HG03469 (cell line): Measurements from ENCODE around the gene MARK3.

Experiments used
- ATAC-seq: cut with Tn5 transposase; IDR thresholded peaks from one replicate; pipeline ENCODE4 v1.9.1; 2021; ENCODE audit warnings: mild to moderate bottlenecking, moderate library complexity, moderate number of reproducible peaks; ENCODE audit not compliant: unreplicated experiment

The MARK3 gene

DNA sequence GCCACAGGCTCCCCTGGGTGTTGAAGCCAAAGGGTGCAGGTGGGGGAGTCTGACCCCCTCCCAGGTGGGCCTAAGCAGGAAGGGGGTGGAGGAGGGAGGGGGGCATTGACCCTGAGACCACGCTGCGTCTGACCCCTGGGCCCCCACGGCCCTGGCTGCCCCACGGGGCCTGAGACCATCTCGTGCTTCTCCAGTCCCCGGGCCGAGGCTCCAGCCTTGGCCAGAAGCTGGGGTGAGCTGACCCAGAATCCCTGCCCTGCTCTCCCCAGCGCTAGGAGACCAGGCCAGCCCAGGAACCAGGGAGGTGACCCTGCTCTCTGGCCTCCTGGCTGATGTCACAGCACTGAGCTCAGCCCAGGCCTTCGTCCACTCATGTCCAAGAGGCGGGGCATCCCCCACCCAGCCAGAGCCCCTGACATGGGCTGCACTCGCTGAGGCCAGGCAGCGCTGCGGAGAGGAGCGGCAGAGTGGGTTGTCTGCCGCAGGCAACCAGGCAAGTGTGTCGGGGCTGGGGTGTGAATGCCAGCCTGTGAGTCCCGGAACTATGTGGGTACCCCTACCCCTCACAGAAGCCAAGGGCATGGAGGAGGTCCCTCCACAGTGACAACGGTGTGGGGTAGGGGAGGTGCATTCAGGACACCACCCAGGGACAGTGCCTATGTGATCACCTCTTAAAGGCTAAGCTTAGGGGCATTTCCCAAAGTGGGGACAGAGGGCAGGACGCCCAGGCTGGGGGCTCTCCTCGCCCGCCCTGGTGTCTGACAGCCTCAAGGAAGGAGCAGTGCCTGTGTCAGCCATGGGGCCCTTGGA lies 150.1 kb downstream of the MARK3 start:
- ATAC-seq: no peak

DNA sequence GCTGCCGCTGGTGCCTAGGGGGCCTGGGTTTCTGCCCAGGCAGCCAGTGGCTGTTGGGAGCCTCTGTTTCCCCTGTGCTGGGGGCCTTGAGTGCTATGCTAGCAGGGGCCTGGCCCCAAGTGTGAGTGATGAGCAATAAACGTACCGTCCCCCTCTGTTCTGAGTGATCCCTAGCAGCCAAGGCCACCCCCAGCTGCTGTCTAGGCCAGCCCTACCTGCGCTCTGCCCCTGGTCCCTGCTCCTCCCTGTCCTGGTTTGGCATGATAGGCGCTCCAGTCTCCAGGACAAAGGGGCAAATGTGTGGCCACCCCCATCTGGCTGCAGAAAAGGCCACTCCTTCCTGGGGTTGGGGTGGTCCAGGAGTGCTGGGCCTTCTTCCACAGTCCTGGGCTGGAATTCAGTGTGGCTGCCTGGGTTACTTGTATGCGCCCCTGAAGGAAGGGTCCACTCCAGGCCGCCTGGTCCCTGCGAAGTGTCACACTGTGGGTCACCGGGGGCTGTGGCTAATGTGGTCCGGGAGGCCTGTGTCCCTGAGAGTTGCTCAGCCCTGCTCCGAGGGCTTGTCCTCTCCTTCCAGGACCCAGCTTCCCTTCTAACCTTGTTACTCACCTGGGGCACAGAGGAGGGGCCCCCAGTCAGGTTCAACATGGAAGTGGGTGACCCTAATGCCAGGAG lies 150.8 kb downstream of the MARK3 start:
- ATAC-seq: no peak

DNA sequence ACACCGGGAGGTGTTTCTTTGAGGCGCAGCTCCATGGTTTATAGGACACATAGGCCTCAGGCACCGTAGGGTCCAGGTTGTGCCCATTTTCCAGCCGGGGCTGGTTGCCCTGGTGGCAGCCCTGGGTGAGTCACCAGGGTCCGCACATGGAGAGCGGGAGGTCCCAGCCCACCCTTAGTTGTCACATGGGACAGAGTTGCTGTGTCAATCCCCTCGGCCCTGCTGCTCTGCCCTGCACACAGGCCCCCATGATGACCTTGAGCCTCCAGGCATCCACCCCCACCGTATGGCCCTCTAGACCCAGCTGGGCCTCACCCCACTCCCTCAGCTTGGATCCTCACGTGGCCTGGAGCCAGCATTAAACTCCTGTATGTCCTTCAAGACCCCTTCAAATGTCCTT lies 151.5 kb downstream of the MARK3 start:
- no peak for ATAC-seq

DNA sequence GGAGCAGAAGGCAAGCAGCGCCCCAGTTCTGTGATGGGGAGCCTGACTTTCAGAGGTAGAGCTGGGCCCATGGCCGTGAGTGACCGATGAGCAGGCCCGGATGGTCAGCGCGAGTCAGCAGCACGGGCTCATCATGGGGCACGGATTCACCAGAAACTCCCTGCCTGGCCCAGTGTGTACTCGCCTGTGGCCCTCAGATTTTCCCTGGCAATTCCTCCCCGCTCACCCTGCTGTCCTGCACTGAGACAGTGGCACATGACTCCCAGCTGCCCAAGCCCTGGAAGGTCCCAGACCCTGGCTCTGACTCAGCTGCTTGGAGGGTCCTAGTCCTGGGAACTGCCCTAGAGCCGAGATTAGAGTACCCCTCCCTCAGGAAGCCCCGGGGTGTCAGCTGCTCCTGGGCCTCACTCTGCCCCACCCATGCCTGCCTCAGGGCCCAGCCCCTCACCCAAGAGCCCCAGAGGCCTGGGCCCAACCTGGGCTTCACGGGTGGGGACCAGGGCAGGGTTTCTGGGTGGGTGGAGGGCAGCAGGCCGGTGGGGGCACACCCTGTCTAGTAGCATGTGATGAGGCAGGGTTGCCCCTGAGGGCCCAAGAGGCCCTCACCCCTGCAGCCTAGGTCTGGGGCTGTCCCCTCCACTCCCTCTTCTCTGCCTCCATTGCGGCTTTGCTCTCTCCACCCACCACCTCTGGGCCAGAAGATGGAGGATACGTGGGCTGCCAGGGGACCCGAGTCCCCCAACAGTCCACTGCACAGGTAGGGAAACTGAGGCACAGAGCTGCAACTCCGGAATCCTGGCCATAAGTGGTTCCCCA lies 152.2 kb downstream of the MARK3 start:
- no peak for ATAC-seq

DNA sequence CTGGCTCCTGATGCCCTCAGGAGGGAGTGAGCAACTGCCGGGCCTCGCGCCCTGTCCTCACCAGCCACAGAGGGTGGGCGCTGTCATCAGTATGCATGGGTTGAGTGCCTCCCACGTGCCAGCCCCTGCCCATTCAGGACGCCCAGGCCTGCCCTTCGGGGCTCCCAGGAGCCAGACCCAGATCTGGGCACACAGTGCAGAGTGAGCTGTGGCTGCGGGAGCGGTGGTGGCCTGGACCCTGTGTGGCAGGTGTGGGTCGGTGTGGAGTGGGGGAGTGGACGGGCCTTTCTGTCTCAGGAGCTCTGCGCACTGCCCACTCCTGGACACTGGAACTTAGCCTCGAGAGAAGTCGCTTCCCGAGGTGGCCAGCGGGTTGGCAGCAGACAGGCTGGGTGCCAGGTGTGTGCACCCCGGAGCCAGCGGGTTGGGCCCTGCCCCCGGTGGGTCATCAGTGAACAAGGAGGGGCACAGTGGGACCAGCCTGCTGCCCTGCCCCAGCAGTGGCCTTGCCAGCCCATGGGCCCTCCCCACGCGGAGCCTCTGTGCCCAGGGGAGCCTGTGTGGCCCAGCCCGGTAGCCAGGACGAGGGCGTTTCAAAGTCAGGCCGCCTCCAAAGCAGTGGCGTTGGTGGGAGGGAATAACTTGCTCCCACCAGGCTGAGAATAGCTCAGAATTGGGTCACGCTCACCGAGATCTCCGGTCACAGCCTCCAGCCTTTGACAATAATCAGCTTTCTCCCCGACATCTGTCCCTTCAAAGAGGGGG lies 153.3 kb downstream of the MARK3 start:
- ATAC-seq: no peak

DNA sequence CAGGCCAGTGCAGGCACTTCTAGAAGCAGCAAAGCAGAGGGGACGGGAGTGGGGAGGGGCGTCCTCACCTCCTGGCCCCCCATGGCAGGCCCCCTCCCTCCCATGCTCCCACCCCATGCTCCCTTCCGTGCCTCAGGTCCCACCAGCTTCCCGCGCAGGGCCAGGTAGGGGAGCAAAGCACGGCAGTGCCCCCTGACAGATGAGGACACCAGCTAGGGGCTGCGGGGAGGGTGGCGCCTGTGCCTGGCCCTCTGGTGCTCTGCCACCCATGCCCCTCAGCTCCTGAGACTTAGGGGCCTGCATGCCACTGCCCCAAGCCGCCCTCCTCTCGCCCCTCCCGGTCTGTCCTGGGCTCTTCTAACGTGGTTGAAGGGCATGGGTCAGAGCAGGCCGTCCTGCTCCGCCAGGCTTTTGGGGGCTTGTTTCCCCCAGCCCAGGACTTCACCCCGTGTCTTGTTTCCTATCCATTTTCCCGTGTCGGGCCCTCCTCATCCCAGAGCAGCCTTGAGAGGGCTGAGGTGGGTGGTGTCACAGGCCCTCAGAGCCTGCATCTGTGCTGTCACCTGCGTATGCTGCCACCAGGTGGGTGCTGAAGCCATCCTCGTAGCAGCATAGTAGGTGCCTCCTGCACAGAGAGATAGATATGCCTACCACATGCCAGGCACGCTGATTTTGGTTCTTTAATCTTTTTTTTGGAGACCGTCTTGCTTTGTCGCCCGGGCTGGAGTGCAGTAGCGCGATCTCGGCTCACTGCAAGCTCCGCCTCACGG lies 154.0 kb downstream of the MARK3 start:
- ATAC-seq: no peak

DNA sequence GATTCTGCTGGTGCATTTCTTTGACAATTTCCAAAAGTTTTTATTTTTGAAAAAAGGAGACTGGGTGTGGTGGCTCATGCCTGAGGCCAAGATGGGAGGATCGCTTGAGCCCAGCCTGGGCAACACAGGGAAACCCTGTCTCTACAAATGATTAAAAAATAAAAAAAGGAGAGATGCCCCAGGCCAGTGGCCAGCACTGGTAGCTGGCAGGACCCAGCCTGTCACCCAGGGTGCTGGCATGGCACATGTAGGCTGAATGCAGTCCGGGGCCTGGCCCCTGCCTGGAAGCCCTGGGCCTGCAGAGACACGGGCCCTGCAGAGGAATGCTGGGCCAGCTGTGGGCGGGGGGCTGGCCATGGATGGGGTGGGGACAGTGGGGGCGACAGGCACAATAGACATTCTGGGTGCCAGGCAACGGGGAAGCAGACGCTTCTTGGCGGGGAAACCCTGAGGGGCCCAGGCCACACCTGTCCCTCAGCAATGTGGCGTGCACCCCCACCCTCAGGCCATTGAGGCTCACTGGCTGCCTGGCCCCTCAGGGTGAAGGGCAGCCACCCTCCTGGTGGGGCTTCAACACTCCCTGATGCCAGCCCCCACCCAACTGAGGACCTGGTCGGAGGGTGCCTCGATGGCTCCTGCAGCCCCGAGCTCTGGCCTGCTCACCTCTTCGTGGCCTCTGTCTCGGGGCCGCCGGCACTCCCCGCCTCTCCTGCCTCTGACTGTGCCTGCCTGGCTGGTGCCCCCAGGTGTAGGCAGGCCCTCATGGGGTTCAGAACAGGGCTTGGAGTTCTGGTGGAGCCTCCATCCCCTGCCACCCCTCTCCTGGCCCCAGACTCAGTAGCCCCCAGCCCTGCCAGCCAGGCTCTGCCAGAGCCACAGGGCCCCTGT lies 155.8 kb downstream of the MARK3 start:
- no peak for ATAC-seq

DNA sequence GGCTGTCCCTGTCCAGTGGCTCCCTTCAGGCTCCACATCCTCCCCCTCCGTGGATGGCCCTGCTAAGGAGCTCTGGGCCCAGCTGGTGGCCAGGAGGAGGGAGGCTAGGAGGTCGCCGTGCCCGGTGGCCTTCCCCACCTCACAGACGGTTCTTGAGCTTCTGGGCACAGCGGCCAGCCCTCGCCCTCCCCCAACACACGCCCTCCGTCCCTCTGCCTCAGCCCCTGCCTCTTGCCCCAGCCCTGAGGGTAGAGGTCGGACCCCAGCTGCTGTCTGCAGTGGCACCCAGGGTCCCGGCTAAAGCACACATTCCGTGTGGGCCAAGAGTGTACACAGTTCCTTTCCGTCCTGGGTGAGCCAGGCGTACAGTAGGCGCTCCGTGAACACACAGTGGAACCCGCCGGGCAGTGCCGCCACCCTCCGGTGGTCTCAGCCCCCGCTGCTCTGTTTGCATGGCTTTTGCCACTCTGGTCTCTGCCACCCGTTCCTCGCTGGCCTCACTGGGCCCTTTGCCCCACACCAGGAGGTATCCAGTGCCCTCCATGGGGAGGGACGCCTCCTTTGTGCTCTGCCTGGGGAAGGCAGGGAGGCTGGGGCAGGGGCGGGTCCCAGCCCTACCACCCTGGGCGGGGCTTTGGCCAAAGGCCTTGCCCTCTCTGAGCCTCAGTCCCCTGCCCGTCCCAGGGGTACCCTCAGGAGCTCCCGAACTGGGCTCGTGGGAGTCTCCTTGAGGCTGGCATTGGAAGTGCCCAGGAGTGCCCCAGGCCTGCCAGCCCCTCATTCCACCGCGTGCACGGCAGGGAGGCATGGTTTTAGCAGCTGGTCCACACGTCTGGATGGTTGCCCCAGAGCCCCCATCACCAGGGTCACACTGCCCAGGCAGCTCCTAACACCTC lies 156.7 kb downstream of the MARK3 start:
- ATAC-seq: no peak

DNA sequence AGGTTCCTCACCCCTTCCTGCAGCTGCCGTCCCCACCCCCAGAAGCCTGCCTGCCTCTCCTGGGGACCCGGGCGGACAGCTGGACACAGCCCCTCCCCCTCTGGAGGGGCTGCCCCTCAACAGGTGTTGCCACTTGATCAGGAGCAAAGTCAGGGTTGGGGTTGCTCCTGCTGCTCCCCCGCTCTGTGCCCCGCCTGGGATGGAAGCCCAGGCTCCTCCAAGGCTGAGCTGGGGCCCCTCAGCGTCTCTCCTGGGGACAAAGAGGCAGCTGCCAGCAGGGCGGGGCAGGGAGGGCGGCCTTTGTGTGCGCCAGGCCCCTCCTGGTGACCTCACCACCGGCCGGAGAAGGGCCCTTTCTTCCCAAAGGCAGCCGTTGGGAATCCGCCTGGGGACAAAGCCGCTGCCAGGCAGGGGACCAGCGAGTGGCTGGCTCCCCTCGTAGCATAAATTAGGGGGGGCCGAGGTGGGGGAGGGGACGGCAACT lies 157.4 kb downstream of the MARK3 start:
- ATAC-seq: no peak

DNA sequence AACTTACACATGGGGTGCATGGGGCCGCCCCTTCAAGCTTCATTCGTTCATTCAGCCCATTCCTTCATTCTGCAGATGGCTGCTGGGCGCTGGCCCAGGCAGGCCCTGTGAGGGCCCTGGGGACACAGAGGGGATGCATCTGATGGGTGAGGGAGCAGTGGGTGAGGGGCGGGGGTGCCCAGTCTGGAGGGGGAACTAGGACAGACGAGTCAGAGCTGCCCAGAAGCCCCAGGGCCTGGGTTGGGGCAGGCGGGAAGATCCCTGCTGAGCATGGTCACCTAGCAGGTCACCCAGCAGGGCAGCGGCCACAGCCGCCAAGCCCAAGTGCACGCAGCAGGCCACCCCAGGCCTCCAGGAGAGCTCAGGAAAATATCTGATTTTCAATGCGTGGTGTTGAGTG lies 157.9 kb downstream of the MARK3 start:
- ATAC-seq: no peak

DNA sequence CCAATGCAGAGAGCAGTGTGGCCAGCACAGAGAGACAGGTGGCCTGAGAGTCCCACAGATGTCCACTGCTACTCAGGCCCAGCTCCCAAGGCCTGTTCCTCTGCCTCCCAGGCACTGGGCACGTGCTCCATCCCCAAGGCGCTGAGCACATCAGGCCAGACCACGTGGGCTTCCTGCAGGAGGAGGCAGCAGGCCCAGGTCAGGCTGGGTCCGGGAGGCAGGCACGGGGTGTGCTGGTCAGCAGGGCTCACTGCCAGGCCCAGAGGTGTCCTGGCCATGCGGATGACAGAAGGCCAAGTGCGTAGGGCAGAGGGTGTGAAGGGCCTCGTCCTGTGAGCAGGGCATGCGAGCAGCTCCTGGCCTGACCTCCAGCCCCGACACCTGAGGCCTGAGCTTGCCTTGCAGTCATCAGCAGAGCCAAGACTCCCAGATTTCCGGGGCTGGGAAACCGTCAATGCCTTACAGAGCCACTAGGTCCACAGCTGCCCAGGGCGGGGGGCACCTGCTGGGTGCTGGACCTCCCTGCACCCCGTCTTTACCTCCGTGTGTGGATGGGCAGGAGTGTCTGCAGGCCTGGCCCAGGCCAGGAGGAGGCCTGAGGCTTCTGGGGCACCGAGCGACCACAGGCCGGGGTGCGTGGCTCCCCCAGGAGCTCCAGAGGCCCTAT lies 158.6 kb downstream of the MARK3 start:
- no peak for ATAC-seq

DNA sequence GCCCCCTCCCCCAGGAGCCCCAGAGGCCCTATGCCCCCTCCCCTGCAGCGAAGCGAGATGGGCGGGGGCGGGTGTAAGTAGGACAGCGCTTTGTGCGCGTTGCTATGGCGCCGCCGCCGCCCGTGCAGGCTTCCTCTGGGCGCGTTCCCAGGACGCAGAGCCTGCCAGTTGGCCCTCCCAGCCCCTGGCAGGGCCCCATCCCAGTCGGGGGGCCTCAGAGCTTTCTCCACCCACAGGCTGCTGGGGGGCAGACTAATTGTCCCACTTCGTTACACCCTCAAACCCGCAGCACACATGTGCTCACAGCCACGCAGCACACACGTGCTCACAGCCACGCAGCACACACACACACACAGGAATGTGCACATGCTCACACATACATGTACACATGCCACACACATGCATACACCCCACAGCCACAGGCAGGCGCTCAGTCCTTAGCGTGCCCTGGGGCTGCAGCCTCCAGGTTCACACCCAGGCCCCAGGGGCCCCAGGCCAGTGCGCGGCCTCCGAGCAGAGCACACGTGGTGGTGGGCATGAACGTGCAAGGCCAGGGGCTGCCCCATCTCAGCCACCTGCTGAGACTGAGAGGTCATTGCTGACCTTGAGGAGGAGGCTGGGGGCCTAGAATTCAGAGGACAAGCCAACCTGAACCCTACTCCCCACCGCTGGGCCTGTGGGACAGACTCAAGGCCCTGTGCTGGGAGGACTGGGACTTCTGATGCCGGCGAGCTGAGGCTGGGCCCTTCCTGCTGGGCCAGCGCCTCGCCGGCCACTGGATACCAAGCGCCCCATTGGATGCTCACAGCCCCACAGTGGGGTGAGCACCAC lies 159.4 kb downstream of the MARK3 start:
- ATAC-seq: no peak

DNA sequence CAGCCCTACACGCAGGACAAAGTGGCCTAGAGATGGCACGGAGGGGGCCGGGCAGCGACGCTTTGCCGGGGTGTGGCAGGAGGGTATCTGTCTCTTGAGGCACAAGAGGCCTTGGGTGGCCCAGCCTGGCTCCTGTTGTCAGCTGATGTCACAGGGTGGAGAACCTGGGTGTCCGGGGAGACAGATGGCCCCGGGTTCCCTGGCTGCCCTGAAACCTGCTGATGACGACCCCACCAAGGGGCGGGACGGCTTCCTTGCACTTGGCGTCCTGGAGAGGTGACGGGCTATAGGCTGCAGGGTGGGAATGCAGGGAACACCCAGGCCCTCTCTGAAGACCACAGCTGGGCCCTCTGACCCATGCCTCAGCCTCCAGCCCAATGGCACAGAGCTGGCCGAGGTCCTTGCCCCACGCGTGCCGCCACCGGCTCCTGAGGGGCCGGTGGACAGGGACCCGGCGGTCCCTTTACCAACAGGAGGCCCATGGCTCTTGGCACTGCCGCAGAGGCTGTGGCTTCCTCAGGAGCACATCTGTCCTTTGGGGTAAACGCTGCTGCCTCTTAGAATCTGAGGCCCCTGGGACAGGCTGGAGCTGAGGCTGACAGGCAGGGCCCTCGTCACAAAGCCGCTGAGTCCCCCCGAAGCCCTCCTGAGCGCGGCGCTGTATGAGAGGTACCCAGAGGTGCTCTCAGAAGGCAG lies 160.2 kb downstream of the MARK3 start:
- no peak for ATAC-seq

DNA sequence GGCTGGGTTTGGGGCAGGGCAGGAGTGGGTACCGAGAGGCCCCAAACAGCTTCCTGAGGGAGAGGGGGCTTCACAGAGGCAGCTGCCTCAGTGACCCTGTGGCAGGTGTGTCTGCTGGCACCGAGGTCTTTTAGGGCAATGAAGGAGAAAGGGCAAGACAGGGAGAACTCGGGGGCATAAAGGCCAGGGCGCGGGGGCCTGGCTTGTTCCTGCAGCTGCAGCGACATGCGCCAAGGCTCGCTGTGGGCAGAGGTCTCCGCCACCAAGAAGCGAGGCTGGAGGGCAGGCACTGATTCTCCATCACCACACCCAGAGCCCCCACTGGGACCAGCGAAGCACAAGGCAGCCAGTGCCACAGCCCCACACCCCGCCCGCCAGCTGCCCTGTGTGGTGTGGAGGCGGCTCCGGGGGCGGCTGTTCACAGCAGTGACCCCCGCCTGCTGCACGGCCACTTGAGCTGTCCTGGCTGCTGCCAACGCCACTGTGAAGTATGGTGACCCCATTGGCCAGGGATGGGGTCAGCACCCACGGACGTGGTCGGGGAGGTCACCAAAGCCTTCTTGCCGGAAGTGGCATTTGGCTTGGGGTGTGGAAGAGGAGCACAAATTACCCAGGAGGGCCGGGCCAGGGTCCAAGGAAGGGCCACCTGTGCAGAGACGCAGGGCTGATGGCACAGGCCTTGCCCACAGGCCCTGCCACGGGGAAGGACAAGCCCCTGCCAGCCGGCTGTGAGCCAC lies 160.9 kb downstream of the MARK3 start:
- ATAC-seq: no peak
